B cell (primary cell): ENCODE data around the gene WNT6.

Experiments used
- EZH2 ChIP-seq: IDR thresholded peaks from 2 replicates; pipeline ENCODE4 v1.6.1; 2012; ENCODE audit warnings: borderline replicate concordance, low read depth, mild to moderate bottlenecking, moderate library complexity, low read length; ENCODE audit not compliant: insufficient read depth, poor library complexity, severe bottlenecking
- TF ChIP-seq, protein P1 (sequence below): fragments of 200-600 bp; IDR thresholded peaks from one replicate; pipeline ENCODE4 v1.8.0; 2022; ENCODE audit warnings: antibody characterized with exemption, mild to moderate bottlenecking

- no peak for TF ChIP-seq EZH2
- TF ChIP-seq, protein P1, sequence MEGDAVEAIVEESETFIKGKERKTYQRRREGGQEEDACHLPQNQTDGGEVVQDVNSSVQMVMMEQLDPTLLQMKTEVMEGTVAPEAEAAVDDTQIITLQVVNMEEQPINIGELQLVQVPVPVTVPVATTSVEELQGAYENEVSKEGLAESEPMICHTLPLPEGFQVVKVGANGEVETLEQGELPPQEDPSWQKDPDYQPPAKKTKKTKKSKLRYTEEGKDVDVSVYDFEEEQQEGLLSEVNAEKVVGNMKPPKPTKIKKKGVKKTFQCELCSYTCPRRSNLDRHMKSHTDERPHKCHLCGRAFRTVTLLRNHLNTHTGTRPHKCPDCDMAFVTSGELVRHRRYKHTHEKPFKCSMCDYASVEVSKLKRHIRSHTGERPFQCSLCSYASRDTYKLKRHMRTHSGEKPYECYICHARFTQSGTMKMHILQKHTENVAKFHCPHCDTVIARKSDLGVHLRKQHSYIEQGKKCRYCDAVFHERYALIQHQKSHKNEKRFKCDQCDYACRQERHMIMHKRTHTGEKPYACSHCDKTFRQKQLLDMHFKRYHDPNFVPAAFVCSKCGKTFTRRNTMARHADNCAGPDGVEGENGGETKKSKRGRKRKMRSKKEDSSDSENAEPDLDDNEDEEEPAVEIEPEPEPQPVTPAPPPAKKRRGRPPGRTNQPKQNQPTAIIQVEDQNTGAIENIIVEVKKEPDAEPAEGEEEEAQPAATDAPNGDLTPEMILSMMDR, result no peak
Measured at GRCh38 chr2:218895326-218895725, 35.7 kb downstream of the WNT6 start.
